ENCODE data around the gene XYLT1. TPM values are rescaled to one million over a fixed set of nuclear protein-coding genes. Genes with fewer than 3 reads are reported as not detected.

Gene XYLT1
- total RNA-seq, 1 donor from 2014 or later = 14.7 TPM

DNA sequence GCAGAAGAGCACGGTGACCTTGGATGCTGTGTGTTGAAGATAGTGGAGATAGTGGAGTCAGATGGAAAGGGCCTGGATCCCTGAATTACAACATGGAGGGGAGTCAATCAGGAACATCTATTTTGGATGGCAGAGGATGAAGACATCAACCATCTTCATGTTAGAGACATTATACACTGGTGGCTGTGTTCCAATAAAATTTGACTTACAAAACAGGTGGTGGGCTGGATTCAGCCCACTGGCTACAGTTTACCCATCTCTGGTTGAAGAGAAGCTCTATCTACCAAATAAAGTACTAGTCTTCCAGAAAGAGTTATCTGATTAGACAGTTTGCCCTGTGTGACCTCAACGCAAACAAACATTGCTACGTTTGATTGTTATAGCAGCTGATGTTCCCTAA, 247.2 kb downstream of the XYLT1 start:
- DNase-seq = no peak

DNA sequence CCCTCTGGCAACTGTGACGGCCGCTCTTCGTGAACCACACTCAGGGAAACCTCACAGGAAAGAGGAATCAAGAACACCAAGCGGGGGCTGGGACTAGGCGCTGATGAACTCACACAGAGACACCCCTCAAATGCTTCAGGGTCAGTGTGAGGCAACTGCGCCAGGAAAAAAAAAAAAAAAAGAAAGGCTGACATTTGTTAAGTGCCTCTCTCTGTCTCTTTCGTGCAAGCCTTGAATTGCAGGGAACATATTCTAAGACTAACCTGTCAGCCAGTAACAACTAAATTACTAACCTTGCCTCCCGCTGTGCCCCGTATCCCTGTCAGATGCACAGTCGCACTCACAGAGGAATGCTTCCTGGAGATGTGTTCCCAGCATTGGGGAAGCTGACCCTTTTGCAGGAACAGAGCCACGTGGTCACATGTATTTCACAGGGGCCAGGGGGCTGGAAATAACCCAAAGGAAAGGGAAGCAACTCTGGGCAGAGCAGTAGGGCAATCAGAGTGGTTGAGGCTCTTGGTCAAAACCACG, 247.8 kb downstream of the XYLT1 start:
- no peak for DNase-seq

DNA sequence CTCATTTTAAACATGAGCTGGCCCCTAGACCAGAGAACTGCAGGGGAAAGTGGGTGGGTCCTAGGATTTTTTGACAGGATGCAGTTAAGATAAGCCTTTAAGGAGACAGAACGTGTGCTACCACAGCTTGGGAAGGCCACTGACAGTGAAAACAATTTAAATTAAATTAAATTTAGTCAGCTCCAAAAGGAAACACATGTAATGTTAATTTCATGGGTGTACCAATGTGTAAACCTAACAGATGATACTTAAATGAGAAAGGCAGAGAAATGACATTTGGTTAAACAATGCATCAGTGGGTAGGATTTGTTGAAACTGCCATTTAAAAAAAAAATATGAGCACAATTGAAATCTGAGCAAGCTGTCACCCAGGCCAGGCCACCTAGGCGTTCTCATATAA, 250.8 kb downstream of the XYLT1 start:
- no peak for DNase-seq

DNA sequence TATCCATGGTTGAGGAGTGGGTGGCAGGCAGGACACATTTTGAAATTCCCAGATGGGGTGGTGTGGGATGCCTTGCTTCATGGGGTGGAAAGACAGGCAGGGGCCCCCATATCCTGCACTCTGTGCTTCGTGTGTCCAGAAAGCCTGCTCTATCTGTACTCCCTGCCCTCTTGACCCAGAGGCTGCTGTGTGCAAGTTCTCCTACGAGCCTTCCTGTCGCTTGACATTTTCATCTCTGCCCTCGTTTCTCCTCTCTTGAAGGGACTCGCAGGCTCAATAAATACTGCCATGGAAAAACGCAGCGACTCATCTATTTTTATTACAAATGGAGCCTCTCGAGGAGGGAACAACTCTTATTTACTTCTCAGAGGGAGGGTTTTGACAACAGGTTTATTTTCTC, 254.8 kb downstream of the XYLT1 start:
- no peak for DNase-seq

DNA sequence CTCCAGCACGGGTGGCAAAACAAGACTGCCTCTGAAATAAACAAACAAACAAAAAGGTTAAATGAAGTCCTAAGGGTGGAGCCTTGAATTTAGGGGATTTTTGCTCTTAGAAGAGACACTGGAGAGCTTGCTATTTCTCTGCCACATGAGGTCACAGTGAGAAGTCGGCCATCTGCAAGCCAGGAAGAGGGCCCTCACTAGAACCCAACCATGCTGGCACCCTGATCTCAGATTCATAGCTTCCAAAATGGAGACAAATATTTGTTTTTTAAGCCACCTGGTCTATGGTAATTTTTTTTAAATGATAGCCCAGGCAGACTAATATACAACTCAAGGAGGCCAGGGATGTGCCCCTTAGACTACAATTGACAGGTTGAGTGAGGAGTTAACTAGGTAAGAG, 255.5 kb downstream of the XYLT1 start:
- no peak for DNase-seq

DNA sequence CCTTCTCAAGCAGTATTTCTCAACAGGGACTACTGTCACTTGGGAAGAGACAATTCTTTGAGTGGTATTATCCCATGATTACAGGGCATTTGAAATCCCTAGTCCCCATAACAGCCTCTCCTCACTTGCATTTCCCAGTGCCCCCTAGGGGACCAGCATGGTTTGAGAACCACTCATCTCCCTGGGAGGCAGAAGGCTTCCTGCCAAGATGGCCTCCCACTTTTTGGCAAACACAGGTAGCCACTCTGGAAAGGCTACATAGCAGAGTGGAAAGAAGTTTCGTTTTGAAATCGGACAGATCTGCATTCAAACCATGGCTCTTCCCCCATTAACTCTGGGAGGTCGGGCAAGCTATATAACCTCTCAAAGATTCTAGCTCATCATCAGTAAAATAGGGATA, 256.8 kb downstream of the XYLT1 start:
- no peak for DNase-seq

DNA sequence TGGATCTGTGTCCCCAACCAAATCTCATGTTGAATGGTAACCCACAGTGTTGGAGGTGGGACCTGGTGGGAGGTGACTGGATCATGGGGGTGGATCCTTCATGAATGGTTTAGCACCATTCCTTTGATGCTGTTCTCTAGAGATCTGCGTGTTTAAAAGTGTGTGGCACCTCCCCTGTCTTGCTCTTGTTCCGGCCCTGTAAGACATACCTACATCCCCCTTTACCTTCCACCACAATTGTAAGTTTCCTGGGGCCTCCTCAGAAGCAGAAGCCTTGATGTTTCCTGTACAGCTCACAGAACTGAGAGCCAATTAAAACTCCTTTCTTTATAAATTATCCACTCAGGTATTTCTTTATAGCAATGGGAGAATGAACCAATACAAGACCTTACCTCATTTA, 257.7 kb downstream of the XYLT1 start:
- DNase-seq = no peak

DNA sequence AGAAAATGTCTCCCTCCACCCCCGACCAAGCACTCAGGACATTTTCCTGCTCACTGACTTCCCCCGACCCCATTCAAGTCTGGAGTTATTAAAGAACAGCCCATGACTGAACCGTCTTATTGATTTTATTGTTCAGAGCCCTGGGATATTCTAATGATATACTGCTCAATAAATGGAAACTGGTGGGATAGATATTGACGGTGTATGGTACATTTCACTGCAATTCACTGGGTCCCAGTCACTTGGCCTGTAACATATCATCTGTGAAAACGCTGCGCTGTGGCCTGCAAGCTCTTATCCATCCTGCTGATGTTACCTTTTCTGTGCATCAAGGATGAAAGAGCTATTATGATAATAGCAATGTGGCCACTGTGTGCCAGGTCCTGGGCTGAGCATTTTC, 258.2 kb downstream of the XYLT1 start:
- no peak for DNase-seq

DNA sequence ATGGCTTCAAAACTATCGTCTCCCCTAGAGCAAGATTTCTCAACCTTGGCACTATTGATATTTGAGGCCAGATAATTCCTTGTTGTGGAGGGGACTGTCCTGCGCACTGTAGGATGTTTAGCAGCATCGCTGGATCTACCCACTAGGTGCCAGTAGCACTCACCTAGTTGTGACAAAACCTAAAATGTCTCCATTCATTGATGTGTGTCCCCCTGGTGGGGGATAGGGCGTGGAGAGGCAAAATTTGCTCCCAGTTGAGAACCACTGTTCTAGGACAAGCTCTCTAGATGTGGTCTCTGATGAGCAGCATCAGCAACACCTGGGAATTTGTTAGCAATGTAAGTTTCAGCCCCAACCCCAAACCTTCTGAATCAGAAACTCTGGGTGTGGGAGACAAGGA, 259.0 kb downstream of the XYLT1 start:
- DNase-seq = no peak

DNA sequence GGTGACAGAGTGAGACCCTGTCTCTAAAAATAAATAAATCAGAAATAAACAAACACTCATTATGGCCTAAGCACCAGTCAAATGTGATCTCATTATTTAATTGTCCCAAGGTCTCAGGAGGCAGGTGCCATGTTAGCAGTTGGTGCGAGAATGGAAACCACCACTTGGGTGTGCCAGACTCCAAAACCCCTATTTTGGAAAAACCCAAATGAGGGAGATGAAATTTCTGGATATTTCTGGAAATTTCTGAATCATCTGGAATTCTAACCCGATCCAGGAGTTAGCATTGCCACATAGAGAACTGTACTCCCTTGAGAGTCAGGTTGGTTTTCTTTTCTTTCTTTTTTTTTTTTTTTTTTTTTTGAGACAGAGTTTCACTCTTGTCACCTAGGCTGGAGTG, 264.0 kb downstream of the XYLT1 start:
- no peak for DNase-seq

DNA sequence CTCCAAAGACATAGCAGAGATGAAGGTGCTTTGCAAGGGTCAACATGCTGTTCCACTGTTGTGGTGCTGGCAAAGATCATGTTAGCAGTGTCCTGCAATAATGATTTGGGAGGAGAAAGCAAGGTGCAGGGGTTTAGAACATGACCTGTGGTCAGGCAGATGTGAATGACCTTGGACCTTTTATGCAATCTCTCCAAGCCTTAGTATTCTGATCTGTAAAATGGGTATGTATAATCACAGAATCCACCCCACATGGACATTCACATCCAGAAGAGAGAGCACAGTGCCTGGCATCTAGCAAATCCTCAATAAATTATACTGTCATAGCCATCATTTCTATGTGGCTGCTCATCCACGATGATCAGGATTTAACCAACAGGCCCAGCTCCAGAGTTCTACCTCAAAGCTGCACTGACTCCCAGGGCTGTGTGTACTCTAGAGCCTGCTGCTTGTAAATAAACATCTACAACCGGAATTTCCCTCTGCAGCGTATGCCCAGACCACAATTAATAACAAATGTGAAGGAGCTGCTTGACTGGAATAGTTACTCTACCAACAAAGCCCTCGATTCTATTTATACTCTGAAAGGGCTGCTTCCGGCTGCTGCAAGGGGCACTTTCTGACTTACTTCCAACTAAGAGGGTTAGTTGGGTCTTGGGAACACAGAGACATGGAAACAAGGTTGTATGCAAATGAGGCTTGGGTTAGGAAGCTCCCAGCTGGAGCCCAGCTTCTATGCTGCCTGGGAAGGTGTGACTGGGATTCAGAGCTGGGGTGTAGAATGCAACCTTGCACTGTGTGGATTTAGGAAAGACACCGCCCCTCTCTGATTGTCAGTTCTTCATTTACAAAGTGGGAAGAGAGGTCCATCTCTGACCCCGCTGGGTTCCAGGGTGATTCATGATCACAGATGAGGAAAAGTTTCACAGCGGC, 265.2 kb downstream of the XYLT1 start:
- DNase-seq = peak; percentile 77

DNA sequence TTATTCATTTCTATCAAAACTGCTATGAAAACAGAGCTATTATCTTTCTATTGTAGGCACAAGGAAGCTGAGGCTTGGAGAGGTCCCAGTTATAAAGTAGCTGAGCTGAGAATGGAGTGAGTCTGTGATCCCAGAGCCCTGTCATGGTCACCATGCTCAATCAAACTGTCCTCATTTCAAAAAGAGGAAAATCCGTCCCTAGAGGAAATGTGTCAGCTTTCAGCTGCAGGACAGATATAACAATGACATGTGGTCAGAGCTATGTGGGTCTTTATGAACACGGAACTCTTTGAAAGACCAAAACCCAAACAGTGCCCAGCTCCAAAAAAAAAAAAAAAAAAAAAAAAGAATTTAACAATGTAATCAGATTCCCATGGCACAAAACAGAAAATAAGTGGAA, 266.1 kb downstream of the XYLT1 start:
- DNase-seq = no peak

DNA sequence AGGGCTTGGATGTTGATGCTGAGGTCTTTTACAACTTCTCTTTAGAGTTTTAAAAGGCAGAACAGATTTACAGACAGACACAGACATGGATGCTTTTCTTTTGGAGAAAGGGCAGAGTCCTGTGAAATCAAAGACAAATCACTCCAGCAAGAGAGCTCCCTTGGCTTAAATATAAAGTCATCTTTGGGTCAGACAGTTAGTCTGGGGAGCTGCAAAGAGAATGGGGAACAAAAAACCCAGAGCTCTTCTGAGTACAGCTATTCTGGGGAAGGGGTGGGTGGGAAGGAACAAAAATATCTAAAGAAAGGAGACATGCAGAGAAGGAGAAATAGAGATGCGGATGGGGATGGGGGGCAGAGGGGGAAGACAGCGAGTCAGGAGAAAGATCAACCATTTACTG, 266.6 kb downstream of the XYLT1 start:
- DNase-seq = no peak

DNA sequence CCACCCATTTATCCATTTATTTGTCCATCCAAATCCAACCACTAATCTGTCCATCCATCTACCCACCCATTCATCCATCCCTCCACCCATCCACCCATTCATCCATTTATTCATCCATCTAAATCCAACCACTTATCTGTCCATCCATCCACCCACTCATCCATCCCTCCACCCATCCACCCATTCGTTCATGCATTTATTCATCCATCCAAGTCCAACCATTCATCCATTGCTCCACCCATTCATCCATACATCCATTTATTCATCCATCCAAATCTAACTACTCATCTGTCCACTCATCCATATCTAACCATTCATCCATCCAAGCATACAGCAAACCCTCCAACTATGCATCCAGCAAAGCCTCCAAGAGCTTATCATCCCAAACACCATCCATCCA, 267.3 kb downstream of the XYLT1 start:
- no peak for DNase-seq

DNA sequence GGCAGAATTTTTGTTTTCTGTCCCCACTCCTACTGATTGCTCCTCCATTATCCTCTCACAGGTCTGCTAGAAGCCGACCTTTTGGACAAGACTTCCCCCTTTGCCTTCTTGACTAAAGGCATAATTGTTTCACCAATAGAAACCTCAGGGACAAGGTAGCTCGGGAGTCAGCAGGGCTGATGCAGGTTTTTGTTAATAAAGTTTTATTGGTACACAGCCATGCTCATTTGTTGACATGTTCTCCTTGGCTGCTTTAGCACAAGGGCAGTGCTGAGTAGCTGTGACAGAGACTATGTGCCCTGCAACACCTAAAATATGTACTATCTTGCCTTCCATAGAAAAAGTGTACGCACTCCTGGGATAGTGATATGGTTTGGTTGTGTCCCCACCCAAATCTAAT, 271.6 kb downstream of the XYLT1 start:
- DNase-seq = no peak

DNA sequence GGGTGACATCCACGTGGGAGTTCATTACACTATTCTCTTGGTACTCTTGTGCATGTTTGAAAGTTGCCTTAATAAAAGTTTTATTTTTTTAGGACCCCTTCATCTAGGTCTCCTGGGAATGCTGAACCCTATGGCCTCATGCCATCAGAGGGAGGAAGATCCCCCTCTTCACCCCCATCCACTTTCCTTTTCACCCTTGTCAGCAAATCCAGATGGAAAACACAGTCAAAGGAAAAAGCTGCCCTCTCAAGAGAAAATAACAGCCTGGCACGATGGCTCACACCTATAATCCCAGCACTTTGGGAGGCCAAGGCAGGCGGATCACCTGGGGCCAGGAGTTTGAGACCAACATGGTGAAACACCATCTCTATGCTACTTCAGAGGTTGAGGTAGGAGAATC, 274.2 kb downstream of the XYLT1 start:
- no peak for DNase-seq

DNA sequence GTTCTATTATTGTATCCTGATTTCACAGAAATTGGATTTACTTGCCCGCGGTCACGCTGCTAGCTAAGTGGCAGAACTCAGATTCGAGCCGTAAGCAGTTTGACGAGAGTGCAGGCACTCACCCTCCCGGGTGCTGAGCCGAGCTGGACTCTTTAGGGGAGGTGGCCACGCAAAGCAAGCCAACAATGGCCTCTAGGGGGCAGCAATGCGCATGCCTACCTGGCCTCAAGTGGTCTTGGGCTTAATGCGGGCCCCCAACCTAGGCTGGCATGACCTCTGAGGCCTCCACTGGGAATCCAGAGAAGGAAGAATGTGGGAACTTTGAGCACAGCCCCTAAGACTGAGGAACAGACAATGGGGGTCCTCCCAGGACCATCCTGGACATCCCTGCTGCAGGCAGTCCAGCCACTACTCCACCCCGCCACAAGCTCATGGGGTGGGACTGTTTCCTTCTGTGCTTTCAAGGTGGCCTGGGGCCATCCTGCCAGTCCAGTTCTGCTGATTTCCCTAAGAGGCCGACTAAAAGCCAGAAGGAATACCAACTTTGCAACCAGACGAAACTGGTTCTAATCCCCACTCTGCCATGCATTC, 276.5 kb downstream of the XYLT1 start:
- DNase-seq = no peak

DNA sequence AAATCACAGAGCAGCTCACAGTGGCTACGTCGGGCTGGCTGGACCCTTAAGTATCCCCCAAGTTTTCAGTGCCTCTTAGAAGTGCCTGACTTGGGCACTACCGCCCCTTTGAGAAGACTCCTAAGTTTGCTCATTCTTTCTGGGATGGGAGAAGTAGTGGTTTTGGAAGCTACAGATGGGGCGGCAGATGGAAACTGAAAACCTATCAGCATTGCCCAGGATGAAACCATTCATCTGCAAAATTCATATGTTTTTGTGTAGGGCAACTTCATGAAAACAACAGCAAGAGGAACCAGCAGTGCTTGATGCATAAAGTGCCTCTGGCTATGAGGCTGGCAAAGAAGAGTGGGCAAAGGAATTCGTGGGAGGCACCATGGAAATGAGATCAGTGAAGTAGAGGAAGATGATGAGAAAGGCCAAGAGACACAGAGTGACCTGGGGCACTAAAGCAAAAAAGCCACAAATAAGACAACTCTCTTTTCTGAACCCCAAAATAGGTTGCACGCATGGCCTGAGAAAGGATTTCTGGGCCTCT, 277.1 kb downstream of the XYLT1 start:
- no peak for DNase-seq

DNA sequence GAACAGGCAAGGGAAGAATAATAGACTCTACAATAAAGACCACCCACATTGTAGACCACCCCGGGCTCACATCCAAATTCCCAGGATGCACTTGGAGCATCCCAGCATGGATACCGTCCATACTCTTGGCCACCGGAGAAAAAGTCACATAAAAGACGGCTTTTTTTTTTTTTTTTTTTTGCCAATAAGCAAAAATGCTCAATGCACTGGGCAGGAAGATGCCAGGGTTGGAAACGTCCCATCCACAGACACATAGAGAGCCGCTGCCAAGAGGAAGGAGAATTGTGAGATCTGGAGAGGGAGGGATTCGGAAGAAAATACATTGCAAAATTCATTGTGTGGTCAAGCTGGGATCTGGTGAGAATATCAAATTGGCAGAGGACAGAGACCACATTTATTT, 286.7 kb downstream of the XYLT1 start:
- DNase-seq = no peak

DNA sequence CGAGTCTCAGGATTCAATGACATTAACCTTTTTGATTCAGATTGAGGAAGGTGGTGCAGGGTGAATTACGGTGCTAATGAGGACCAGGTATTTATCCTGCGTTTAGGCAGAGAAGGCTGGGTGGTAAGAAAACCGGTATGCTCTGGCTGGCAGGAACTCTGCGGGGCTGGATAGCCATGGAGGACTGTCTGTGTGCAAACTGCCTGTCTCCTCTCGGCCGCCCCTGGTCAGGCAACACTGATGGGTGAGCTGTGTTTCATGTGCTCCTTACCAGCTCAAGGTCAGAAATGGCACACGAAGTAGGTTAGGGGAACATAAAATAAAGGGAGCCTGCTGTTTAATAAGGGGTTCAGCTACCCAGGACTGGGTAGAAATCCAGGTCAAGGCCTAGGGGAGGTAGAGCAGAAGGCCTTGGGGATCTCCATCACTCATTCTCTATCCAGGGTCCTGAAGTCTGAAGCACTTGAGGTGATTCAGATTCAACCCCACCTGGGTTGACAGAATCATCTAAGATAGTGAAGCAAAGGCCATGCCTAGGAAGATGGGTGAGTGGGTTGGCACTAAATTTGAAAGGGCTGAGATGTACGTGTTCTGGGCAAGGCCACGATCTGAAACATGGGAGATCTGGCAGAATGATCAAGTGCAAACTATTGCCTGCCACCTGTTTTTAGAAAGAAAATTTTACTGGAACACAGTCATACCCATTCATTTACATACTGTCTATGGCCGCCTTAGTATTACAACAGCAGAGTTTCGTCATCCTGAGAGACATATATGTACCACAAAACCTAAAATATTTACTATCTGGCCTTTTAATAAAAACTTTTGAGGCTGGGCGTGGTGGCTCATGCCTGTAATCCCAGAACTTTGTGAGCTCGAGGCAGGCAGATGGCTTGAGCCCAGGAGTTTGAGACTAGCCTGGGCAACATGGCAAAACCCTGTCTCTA, 292.5 kb downstream of the XYLT1 start:
- DNase-seq = no peak

DNA sequence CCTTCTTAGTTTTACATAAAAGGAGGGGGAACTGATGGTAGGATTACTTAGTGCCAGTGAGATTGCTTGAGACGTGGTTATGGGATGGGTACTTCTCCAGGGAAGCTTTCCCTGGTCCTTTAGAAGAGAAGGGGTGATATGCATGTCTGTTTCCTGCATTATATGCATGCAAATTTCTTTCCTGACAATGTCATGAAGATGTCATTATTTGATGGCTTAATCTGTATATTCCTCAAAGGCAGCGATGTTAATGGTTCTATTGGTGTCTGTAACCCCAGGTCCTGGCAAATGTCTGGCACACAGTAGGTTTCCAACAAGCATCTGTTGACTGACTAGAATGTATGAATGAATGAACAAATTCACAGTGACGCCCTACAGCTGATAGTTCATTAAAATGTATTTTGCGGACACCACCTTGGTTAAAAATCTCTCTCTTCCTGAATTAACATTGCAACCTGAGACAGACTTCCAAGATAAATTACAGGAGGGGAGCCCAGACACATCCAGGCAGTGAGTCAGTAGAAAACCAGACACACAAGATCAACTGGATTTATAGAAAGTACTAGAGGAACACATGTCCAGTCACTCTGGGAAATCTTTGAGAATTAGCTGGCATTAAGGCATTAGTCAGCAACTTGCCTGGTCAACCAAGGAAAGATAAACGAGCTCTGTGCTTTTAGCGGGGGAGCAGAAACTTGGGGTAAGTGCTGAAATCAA, 293.4 kb downstream of the XYLT1 start:
- no peak for DNase-seq

DNA sequence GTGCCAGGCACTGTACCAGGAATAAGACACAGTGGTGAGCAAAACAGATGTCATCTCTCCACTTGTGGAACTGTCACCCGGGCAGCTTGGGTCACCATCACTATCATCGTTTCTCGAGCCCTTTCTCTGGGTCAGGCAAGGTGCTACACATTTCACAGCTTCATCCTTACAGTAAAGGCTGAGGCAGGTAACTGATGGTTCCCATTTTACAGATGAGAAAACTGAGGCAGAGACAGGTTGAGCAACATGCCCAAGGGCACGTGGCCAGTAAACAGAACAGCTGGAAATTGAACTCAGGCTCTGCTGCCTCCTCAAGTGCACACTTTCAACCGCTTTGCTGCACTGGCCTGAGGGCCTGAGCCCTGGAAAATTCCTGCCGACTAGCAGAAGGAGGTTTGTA, 294.6 kb downstream of the XYLT1 start:
- DNase-seq = no peak
